HEK293 (cell line): ENCODE measurements around the gene ID1.

Experiments used
- CTCF ChIA-PET: fragments of 350-600 bp; formaldehyde crosslinking; extraction: SDS; loops from one replicate; lab custom pipeline; 2021; ENCODE audit warnings: antibody characterized with exemption; lab: Yijun Ruan, JAX
- POLR2A ChIA-PET: fragments of 300-600 bp; formaldehyde crosslinking; extraction: SDS; loops from one replicate; lab custom pipeline; 2020; ENCODE audit warnings: antibody characterized with exemption, inconsistent platforms; lab: Yijun Ruan, JAX
- H3K27ac ChIP-seq: fragments of 200-500 bp; sonication (Bioruptor generic); 2 replicates; pipeline ENCODE4 v1.5.1; 2014; ENCODE audit warnings: low read depth, low read length, control low read depth, inconsistent platforms; ENCODE audit errors: extremely low read depth
- H3K36me3 ChIP-seq, 2 experiments: fragments of 200-500 bp in 1 of 2; sonication (Bioruptor generic) in 1 of 2; 1 replicate in 1 of 2; 2 replicates in 1 of 2; pipeline ENCODE4 v1.5.1; 2014 to 2017; ENCODE audit warnings: inconsistent platforms in 2 of 2, low read length in 2 of 2; ENCODE audit not compliant: control insufficient read depth in 2 of 2, insufficient read depth in 1 of 2
- H3K4me1 ChIP-seq: fragments of 200-500 bp; sonication (Bioruptor generic); 2 replicates; pipeline ENCODE4 v1.5.1; 2014; ENCODE audit warnings: mild to moderate bottlenecking, low read length, inconsistent platforms; ENCODE audit not compliant: control insufficient read depth, insufficient read depth
- H3K4me3 ChIP-seq: 2 replicates; pipeline ENCODE4 v1.5.1; 2011; ENCODE audit warnings: low read depth, mild to moderate bottlenecking, control low read depth, low read length, moderate library complexity
- H3K9me3 ChIP-seq: fragments of 200-500 bp; sonication (Bioruptor generic); 2 replicates; pipeline ENCODE4 v1.5.1; 2014; ENCODE audit warnings: low read depth, low read length, inconsistent platforms; ENCODE audit not compliant: control insufficient read depth, insufficient read depth
- GLI2 ChIP-seq: fragments of 450-650 bp; formaldehyde crosslinking; IDR thresholded peaks from 2 replicates; pipeline ENCODE4; 2017; ENCODE audit warnings: missing biosample characterization, missing genetic modification characterization, low read depth, borderline replicate concordance
- HOXA7 ChIP-seq: sonication (generic); formaldehyde crosslinking; IDR thresholded peaks from 2 replicates; pipeline ENCODE4 v1.8.1; 2022; ENCODE audit warnings: missing genetic modification reagents, borderline replicate concordance
- IKZF3 ChIP-seq: fragments of 450-650 bp; IDR thresholded peaks from 2 replicates; pipeline ENCODE4 v1.5.0; 2018; ENCODE audit warnings: missing biosample characterization, mild to moderate bottlenecking, missing genetic modification characterization, moderate library complexity
- KLF8 ChIP-seq: fragments of 450-650 bp; formaldehyde crosslinking; IDR thresholded peaks from 2 replicates; pipeline ENCODE4 v1.5.1; 2016; ENCODE audit warnings: missing biosample characterization, missing genetic modification characterization
- MZF1 ChIP-seq: fragments of 450-650 bp; formaldehyde crosslinking; IDR thresholded peaks from 2 replicates; pipeline ENCODE4 v1.5.1; 2017; ENCODE audit warnings: missing biosample characterization, missing genetic modification characterization, borderline replicate concordance
- SP3 ChIP-seq: fragments of 450-650 bp; formaldehyde crosslinking; IDR thresholded peaks from 2 replicates; pipeline ENCODE4 v1.5.1; 2016; ENCODE audit warnings: missing biosample characterization, missing genetic modification characterization
- TRIM28 ChIP-seq: IDR thresholded peaks from 2 replicates; pipeline ENCODE4 v1.6.1; 2011; ENCODE audit warnings: low read length, control low read depth, borderline replicate concordance
- ZBTB10 ChIP-seq: fragments of 450-650 bp; formaldehyde crosslinking; IDR thresholded peaks from 2 replicates; pipeline ENCODE4 v1.5.1; 2016; ENCODE audit warnings: missing biosample characterization, missing genetic modification characterization
- ZNF133 ChIP-seq: fragments of 450-650 bp; formaldehyde crosslinking; IDR thresholded peaks from 2 replicates; pipeline ENCODE4 v1.5.1; 2016; ENCODE audit warnings: missing biosample characterization, missing genetic modification characterization
- ZNF146 ChIP-seq: fragments of 450-650 bp; formaldehyde crosslinking; IDR thresholded peaks from 2 replicates; pipeline ENCODE4 v1.5.1; 2016; ENCODE audit warnings: missing biosample characterization, missing genetic modification characterization
- ZNF169 ChIP-seq: fragments of 450-650 bp; formaldehyde crosslinking; IDR thresholded peaks from 2 replicates; pipeline ENCODE4 v1.5.1; 2016; ENCODE audit warnings: missing biosample characterization, missing genetic modification characterization
- ZNF174 ChIP-seq: fragments of 450-650 bp; formaldehyde crosslinking; IDR thresholded peaks from 2 replicates; pipeline ENCODE4 v1.5.0; 2017; ENCODE audit warnings: missing biosample characterization, mild to moderate bottlenecking, missing genetic modification characterization
- ZNF2 ChIP-seq: fragments of 450-650 bp; formaldehyde crosslinking; IDR thresholded peaks from 2 replicates; pipeline ENCODE4 v1.5.1; 2016; ENCODE audit warnings: missing biosample characterization, missing genetic modification characterization
- ZNF302 ChIP-seq: fragments of 450-650 bp; formaldehyde crosslinking; IDR thresholded peaks from 2 replicates; pipeline ENCODE4 v1.5.1; 2016; ENCODE audit warnings: missing biosample characterization, missing genetic modification characterization, low read depth
- ZNF350 ChIP-seq: fragments of 450-650 bp; formaldehyde crosslinking; IDR thresholded peaks from 2 replicates; pipeline ENCODE4 v1.5.0; 2017; ENCODE audit warnings: missing biosample characterization, mild to moderate bottlenecking, missing genetic modification characterization
- ZNF366 ChIP-seq: fragments of 450-650 bp; formaldehyde crosslinking; conservative IDR thresholded peaks from 2 replicates; pipeline ENCODE4 v1.5.1; 2016; ENCODE audit warnings: missing biosample characterization, missing genetic modification characterization
- ZNF391 ChIP-seq: fragments of 450-650 bp; formaldehyde crosslinking; IDR thresholded peaks from 2 replicates; pipeline ENCODE4 v1.5.1; 2016; ENCODE audit warnings: low read depth, missing biosample characterization, missing genetic modification characterization, borderline replicate concordance
- ZNF426 ChIP-seq: fragments of 450-650 bp; formaldehyde crosslinking; IDR thresholded peaks from 2 replicates; pipeline ENCODE4 v1.5.1; 2017; ENCODE audit warnings: missing biosample characterization, missing genetic modification characterization, mild to moderate bottlenecking, inconsistent platforms, moderate library complexity
- ZNF433 ChIP-seq: fragments of 450-650 bp; formaldehyde crosslinking; IDR thresholded peaks from 2 replicates; pipeline ENCODE4 v1.5.1; 2016; ENCODE audit warnings: missing biosample characterization, missing genetic modification characterization, low read depth
- ZNF48 ChIP-seq: fragments of 450-650 bp; formaldehyde crosslinking; IDR thresholded peaks from 2 replicates; pipeline ENCODE4 v1.5.1; 2016; ENCODE audit warnings: missing biosample characterization, missing genetic modification characterization
- ZNF514 ChIP-seq: fragments of 450-650 bp; formaldehyde crosslinking; IDR thresholded peaks from 2 replicates; pipeline ENCODE4 v1.5.1; 2016; ENCODE audit warnings: missing biosample characterization, missing genetic modification characterization
- ZNF561 ChIP-seq: fragments of 450-650 bp; IDR thresholded peaks from 2 replicates; pipeline ENCODE4 v1.5.1; 2018; ENCODE audit warnings: missing biosample characterization, missing genetic modification characterization, borderline replicate concordance
- ZNF571 ChIP-seq: fragments of 450-650 bp; formaldehyde crosslinking; IDR thresholded peaks from 2 replicates; pipeline ENCODE4 v1.5.0; 2017; ENCODE audit warnings: missing biosample characterization, missing genetic modification characterization
- ZNF624 ChIP-seq: fragments of 450-650 bp; formaldehyde crosslinking; IDR thresholded peaks from 2 replicates; pipeline ENCODE4 v1.5.1; 2017; ENCODE audit warnings: missing biosample characterization, missing genetic modification characterization
- ZNF76 ChIP-seq: fragments of 450-650 bp; formaldehyde crosslinking; IDR thresholded peaks from 2 replicates; pipeline ENCODE4; 2016; ENCODE audit warnings: low read depth, missing biosample characterization, missing genetic modification characterization, borderline replicate concordance
- ZNF768 ChIP-seq: fragments of 450-650 bp; formaldehyde crosslinking; IDR thresholded peaks from 2 replicates; pipeline ENCODE4 v1.5.1; 2018; ENCODE audit warnings: missing biosample characterization, mild to moderate bottlenecking, missing genetic modification characterization
- ZNF777 ChIP-seq: fragments of 450-650 bp; formaldehyde crosslinking; IDR thresholded peaks from 2 replicates; pipeline ENCODE4 v1.5.1; 2017; ENCODE audit warnings: missing biosample characterization, missing genetic modification characterization, borderline replicate concordance
- TF ChIP-seq, protein P1 (sequence below): IDR thresholded peaks from 2 replicates; pipeline ENCODE4 v1.6.1; 2011; ENCODE audit warnings: mild to moderate bottlenecking, low read depth, low read length, borderline replicate concordance
- TF ChIP-seq, protein P2 (sequence below): fragments of 450-650 bp; formaldehyde crosslinking; IDR thresholded peaks from 2 replicates; pipeline ENCODE4 v1.5.1; 2016; ENCODE audit warnings: missing biosample characterization, missing genetic modification characterization

ID1 gene

DNA sequence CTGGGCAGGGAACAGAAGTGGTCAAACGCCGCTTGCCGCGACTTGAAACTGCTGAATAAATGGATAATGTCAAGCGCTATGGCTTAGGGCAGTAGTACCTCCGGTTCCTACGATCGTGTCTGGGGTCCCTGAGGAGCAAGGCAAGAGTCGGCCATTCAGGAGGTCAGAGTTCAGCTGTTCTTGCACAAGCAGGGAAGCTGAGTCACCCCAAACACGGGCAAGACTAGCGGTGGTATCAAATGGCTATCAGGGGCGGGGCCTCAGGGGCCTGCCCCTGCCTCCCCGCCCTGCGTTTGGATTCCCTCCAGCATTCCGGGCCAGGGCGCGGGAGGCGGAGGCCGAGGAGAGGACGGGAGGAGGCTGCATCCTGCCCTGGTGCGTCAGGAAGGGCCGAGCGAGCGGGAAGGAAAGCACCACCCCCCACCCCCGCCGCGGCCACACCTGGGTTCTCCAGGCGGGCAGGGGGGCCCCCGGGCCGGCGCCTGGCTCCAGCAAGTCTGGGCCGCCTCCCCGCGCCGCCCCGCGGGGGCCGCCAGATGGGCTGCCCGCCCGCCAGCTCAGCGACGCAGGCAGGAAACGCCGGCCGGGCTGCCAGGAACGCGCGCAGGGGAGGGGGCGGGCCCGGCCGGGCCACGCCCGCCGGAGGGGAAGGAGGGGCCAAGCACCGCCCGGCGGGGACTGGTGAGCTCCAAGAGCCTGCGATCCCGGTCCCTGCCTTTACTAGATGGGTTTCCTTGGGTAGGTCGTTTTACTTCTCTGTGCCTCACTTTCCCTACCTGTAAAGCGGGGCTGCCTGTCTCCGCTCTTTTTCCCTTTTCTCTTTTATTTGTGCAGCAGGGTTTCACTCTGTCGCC is 32.2 kb upstream of the ID1 start (continued):
- TF ChIP-seq ZBTB10 (tag by site-specific recombination) (peak; percentile 78), MZF1 (tag by site-specific recombination) (no peak), IKZF3 (tag by site-specific recombination) (peak; percentile 99), ZNF391 (tag by site-specific recombination) (peak; percentile 66; the same call in 1 of the 2 replicates)
- TF ChIP-seq, all 188 proteins: peak for 67

DNA sequence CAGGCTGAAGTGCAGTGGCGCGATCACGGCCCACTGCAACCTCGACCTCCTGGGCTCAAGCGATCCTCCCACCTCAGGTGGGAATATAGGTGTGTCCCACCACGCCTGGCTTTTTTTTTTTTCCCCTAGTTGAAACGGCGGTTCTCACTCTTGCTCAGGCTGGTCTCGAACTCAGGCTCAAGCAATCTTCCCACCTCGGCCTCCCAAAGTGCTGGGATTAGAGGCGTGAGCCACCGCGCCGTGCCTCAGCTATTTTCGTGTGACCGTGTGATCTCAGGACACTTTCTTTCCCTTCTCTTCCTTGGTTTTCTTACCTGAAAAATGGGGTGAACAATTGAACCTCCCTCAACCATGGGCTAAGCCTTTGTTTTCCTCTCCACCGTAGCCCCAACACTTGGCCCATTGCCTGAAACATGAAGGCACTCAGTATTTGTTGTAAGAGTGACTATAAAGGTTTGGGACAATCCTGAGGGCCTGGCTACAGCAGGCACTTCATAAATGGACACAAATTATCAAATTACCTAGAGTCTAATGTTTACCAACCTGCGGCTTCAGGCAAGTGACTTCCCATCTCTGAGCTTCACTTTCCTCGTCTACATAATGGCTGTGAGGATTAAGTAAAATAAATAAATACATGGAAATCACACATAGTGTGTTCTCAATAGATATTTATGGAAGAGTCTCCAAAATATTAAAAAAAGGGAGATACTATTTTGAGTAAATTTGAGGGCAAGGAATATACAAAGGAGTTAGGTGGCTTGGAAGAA is 31.4 kb upstream of the ID1 start:
- Histone ChIP-seq H3K4me1 (peaks cover 8% of the 10 kb centered on the region), H3K36me3 (peaks cover 6 to 10% of the 10 kb centered on the region in 2 experiments; a peak in 2 of 3 replicates), H3K9me3 (no peaks in the 10 kb centered on the region), H3K27ac (peak overlapping the region; percentile 88), H3K4me3 (peak overlapping the region; percentile 32)
- CTCF ChIA-PET, result interaction anchor here (0.6 to 25.7 kb wide), 5 partner anchors 14 to 150 kb away, joined by 3 to 1204 read pairs (median 5); partner anchors contain the start of gene ID1
- POLR2A ChIA-PET, result interaction anchor here (0.7 to 8.7 kb wide), 13 partner anchors 11 to 262 kb away, joined by 3 to 255 read pairs (median 5); partner anchors contain the start of genes ID1 and TPX2
- no peak for TF ChIP-seq ZNF133
- TF ChIP-seq ZNF48 (tag by site-specific recombination), result no peak
- no peak for TF ChIP-seq ZNF768 (tag by site-specific recombination)
- TF ChIP-seq TRIM28, result peak; percentile 11; the same call in 1 of the 2 replicates
- TF ChIP-seq ZNF302 (tag by site-specific recombination), result no peak
- no peak for TF ChIP-seq ZNF624 (tag by site-specific recombination)
- TF ChIP-seq, protein P1, sequence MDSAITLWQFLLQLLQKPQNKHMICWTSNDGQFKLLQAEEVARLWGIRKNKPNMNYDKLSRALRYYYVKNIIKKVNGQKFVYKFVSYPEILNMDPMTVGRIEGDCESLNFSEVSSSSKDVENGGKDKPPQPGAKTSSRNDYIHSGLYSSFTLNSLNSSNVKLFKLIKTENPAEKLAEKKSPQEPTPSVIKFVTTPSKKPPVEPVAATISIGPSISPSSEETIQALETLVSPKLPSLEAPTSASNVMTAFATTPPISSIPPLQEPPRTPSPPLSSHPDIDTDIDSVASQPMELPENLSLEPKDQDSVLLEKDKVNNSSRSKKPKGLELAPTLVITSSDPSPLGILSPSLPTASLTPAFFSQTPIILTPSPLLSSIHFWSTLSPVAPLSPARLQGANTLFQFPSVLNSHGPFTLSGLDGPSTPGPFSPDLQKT, result no peak
- TF ChIP-seq ZNF146 (tag by site-specific recombination), result no peak; the same call in 1 of the 2 replicates
- no peak for TF ChIP-seq ZNF169 (tag by site-specific recombination)
- no peak for TF ChIP-seq ZNF571 (tag by site-specific recombination)
- peak; percentile 53; the same call in 1 of the 2 replicates for TF ChIP-seq ZNF366 (tag by site-specific recombination)
- TF ChIP-seq, protein P2, sequence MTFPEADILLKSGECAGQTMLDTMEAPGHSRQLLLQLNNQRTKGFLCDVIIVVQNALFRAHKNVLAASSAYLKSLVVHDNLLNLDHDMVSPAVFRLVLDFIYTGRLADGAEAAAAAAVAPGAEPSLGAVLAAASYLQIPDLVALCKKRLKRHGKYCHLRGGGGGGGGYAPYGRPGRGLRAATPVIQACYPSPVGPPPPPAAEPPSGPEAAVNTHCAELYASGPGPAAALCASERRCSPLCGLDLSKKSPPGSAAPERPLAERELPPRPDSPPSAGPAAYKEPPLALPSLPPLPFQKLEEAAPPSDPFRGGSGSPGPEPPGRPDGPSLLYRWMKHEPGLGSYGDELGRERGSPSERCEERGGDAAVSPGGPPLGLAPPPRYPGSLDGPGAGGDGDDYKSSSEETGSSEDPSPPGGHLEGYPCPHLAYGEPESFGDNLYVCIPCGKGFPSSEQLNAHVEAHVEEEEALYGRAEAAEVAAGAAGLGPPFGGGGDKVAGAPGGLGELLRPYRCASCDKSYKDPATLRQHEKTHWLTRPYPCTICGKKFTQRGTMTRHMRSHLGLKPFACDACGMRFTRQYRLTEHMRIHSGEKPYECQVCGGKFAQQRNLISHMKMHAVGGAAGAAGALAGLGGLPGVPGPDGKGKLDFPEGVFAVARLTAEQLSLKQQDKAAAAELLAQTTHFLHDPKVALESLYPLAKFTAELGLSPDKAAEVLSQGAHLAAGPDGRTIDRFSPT (tag by site-specific recombination), result no peak
- no peak for TF ChIP-seq ZNF777 (tag by site-specific recombination)
- TF ChIP-seq ZNF76 (tag by site-specific recombination), result no peak
- TF ChIP-seq GLI2 (tag by site-specific recombination), result no peak
- no peak for TF ChIP-seq ZNF514 (tag by site-specific recombination)
- TF ChIP-seq KLF8 (tag by site-specific recombination), result peak; percentile 40; the same call in 1 of the 2 replicates
- TF ChIP-seq SP3 (tag by site-specific recombination), result peak; percentile 0; the same call in 1 of the 2 replicates
- TF ChIP-seq ZNF561 (tag by site-specific recombination), result no peak
- TF ChIP-seq ZNF174 (tag by site-specific recombination), result no peak
- no peak for TF ChIP-seq ZNF350 (tag by site-specific recombination)
- TF ChIP-seq HOXA7, result no peak
- TF ChIP-seq ZNF2, result peak; percentile 31; the same call in 1 of the 2 replicates
- TF ChIP-seq ZNF426 (tag by site-specific recombination), result no peak
- no peak for TF ChIP-seq ZNF433 (tag by site-specific recombination)
